Stimulated activated CD8-positive, alpha-beta memory T cell treated with anti-CD3 and anti-CD28 coated beads, Interleukin-4, amount 100 ng/mL, for 4 hours (primary cell): ENCODE measurements around the gene PCDHA8.
"Not testable (repeated sequence)": the region's sequence is repeated elsewhere in the genome, so short reads cannot be mapped to it uniquely, and the experiment has no call there.

ENCODE experiments used
- DNase-seq, 2 donors: peaks; one replicate each; pipeline ENCODE4 v3.0.0-alpha.2; 2020; ENCODE audit warnings: low read depth in 2 of 2, low spot score in 1 of 2

PCDHA8 gene

GRCh38 chr5:140869555-140869886 lies 28.5 kb downstream of the PCDHA8 start:
- DNase-seq, result no peak

- no peak for DNase-seq
Observed at GRCh38 chr5:140870221-140871201, 29.5 kb downstream of the PCDHA8 start.

- no peak for DNase-seq
Observed at GRCh38 chr5:140875085-140876065, 34.4 kb downstream of the PCDHA8 start, which contains the start of gene PCDHA12. PCDHA12 (plus strand) TSS chr5:140875308; CDS start chr5:140875473, 165 bp downstream.

GRCh38 chr5:140876541-140877261 lies 35.7 kb downstream of the PCDHA8 start:
- DNase-seq, result not testable (repeated sequence)

- no peak for DNase-seq
Observed at GRCh38 chr5:140877262-140877581, 36.2 kb downstream of the PCDHA8 start.

- DNase-seq, result no peak
Observed at GRCh38 chr5:140881889-140882590, 41.1 kb downstream of the PCDHA8 start, which contains the start of gene PCDHA13. PCDHA13 (plus strand) TSS chr5:140882124; CDS start chr5:140882269, 145 bp downstream.

- no peak for DNase-seq
Observed at GRCh38 chr5:140882591-140882899, 41.6 kb downstream of the PCDHA8 start.

- no peak for DNase-seq
Observed at GRCh38 chr5:140883373-140883772, 42.4 kb downstream of the PCDHA8 start.

GRCh38 chr5:140883927-140884697 lies 43.1 kb downstream of the PCDHA8 start:
- no peak for DNase-seq
